ENCODE data around the gene DPM2. TPM values are rescaled to one million over a fixed set of nuclear protein-coding genes. Genes with fewer than 3 reads are reported as not detected.

DPM2 gene
- total RNA-seq, 1 donor from 2014 or later: 17.7 TPM

- TF ChIP-seq POLR2AphosphoS5 (IDR thresholded peaks at IDR 0.05; ENCODE audit: insufficient read depth in 1 of 2, low read depth in 1 of 2) (no peak), POLR2A (IDR thresholded peaks at IDR 0.05) (no peak), CTCF (IDR thresholded peaks at IDR 0.05) (no peak)
- Histone ChIP-seq H3K4me3 (no peak overlapping the region), H3K27me3 (no peaks in the 10 kb centered on the region), H3K27ac (peak overlapping the region; percentile 77), H3K9me3 (no peaks in the 10 kb centered on the region), H3K4me1 (peaks cover 57% of the 10 kb centered on the region), H3K36me3 (peaks cover 0 to 32% of the 10 kb centered on the region in 2 donors)
- no peak for DNase-seq (ENCODE audit: extremely low spot score in 2 of 2)
- intact Hi-C loops (cut with DNase I): loop anchor here (5.0 kb wide), 3 partner anchors 40 to 175 kb away; partner anchors contain the start of gene EEIG1
Observed at GRCh38 chr9:127941961-127942215, 4.2 kb upstream of the DPM2 start.

DNA sequence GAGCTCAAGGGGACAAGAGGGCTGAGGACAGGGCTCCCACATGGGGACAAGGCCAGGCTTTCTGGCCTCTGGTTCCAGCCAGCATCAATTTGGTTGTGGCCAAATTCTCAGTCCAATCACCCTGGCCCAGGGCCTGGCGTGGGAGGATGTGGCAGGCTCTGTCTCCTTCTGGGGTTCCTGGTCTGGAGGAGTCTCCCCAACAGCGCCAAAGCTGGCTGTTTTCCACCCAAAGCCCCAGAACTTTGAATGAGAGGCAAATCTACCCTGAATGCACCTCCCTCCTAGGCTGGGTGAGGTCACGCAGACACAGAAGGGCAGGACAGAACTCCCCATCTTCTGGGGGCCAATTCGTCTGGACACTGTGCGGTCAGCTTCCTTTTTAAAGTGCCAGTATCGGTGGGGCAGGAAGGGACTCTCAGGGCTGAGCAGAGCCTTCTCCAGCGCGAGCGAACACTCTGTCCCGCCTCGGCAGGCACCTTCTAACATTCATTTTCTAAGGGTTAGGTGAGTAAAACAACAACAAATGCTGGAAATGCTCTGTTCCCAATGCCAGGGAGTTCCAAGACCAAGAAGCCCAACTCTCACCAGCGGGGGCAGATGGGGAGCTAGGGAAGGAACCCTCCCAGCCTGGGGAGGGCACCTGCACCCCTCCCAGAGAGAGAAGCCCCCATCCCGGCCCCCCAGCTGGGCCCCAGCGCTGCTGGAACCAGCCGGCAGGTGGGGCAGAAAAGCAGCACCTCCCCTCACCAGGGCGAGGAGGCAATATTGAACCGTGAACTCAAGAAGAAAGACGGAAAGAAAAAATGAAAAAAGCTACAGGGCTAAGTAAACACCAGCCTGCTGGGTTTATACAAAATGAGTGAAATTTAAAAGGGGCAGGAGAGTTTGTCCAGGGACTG is 3.7 kb upstream of the DPM2 start:
- DNase-seq (ENCODE audit: extremely low spot score in 2 of 2): no peak
- no peak for TF ChIP-seq CTCF (IDR thresholded peaks at IDR 0.05)
- TF ChIP-seq POLR2A (IDR thresholded peaks at IDR 0.05): no peak
- TF ChIP-seq POLR2AphosphoS5 (IDR thresholded peaks at IDR 0.05; ENCODE audit: insufficient read depth in 1 of 2, low read depth in 1 of 2): no peak
- peak overlapping the region; percentile 77 for H3K27ac ChIP-seq
- peaks cover 57% of the 10 kb centered on the region for H3K4me1 ChIP-seq
- intact Hi-C loops (cut with DNase I): loop anchor here (5.0 kb wide), 3 partner anchors 41 to 176 kb away; partner anchors contain the start of gene EEIG1
- H3K4me3 ChIP-seq: no peak overlapping the region
- H3K9me3 ChIP-seq: no peaks in the 10 kb centered on the region
- no peaks in the 10 kb centered on the region for H3K27me3 ChIP-seq
- peaks cover 0 to 32% of the 10 kb centered on the region in 2 donors for H3K36me3 ChIP-seq

GRCh38 chr9:127940593-127940992 is 2.9 kb upstream of the DPM2 start:
- H3K36me3 ChIP-seq: peaks cover 0 to 32% of the 10 kb centered on the region in 2 donors
- H3K4me3 ChIP-seq: no peak overlapping the region
- TF ChIP-seq POLR2AphosphoS5 (IDR thresholded peaks at IDR 0.05; ENCODE audit: insufficient read depth in 1 of 2, low read depth in 1 of 2): no peak
- no peak for TF ChIP-seq POLR2A (IDR thresholded peaks at IDR 0.05)
- no peak for TF ChIP-seq CTCF (IDR thresholded peaks at IDR 0.05)
- H3K4me1 ChIP-seq: peaks cover 59% of the 10 kb centered on the region
- intact Hi-C loops (cut with DNase I): loop anchor here (5.0 kb wide), 3 partner anchors 42 to 177 kb away; partner anchors contain the start of gene EEIG1
- no peaks in the 10 kb centered on the region for H3K27me3 ChIP-seq
- H3K9me3 ChIP-seq: no peaks in the 10 kb centered on the region
- no peak for DNase-seq (ENCODE audit: extremely low spot score in 2 of 2)
- H3K27ac ChIP-seq: peak overlapping the region; percentile 77

DNA sequence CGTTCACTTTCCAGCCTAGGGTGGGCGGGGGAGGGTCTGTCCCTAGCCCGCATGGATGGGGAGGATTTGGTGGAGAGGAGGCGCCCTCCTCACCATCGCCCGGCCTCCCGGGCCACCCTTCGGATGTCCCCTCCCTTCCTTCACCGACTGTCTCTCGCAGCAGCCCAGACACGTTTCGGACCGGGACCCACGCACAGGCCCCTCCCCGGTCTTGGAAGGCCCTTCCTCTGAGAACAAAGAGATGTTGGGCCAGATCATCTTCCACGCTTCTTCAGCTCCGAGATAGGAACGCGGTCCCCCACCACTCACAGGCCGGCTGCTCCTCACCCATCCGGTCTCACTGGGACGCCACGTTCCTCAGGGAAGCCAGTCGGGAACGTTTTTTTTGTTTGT is 640 bp upstream of the DPM2 start:
- Histone ChIP-seq H3K27ac (peak overlapping the region; percentile 78), H3K9me3 (no peaks in the 10 kb centered on the region), H3K36me3 (peaks cover 0 to 18% of the 10 kb centered on the region in 2 donors), H3K27me3 (no peaks in the 10 kb centered on the region), H3K4me3 (peak overlapping the region; percentile 77 to 87), H3K4me1 (peaks cover 53% of the 10 kb centered on the region)
- intact Hi-C loops (cut with DNase I): no loop called here
- TF ChIP-seq POLR2AphosphoS5 (IDR thresholded peaks at IDR 0.05; ENCODE audit: insufficient read depth in 1 of 2, low read depth in 1 of 2): no peak
- DNase-seq (ENCODE audit: extremely low spot score in 2 of 2): no peak

DNA sequence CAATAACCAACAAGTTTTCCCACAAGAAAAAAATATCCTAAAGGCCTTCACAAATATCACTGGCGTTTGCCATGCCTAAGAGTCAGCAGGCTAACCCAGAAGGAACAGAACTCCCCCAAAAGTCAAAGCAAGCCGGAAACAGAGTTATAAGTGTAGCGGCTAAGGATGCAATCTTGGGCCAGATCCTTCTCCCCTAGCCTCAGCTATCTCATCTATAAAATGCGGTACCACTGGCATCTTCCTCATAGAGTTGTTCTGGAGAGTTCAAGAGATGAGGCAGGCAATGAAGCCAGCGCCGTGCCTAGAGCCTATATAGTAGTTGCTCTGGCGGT is 632 bp downstream of the DPM2 start:
- TF ChIP-seq POLR2A (IDR thresholded peaks at IDR 0.05) (peak in 1 of 2 donors; percentile 4), CTCF (IDR thresholded peaks at IDR 0.05) (no peak)

More for the DNA sequence above, 632 bp downstream of the DPM2 start:
- no peak for DNase-seq (ENCODE audit: extremely low spot score in 2 of 2)
- Histone ChIP-seq H3K27ac (peak overlapping the region; percentile 78), H3K27me3 (no peaks in the 10 kb centered on the region), H3K9me3 (no peaks in the 10 kb centered on the region), H3K4me1 (peaks cover 40% of the 10 kb centered on the region), H3K4me3 (peak overlapping the region; percentile 77 to 87), H3K36me3 (peaks cover 0 to 5% of the 10 kb centered on the region in 2 donors)
- intact Hi-C loops (cut with DNase I): no loop called here
